Mesenchymal stem cell (in vitro differentiated cells and primary cell): ENCODE results near the gene MYL5.

Source experiments
- DNase-seq: peaks from one replicate; pipeline ENCODE4 v3.0.0-alpha.2; 2013
- H2AFZ ChIP-seq: one replicate; pipeline ENCODE4 v1.6.1; 2013; ENCODE audit warnings: low read depth, mild to moderate bottlenecking, control low read depth, inconsistent platforms, low read length, moderate library complexity
- H2AK5ac ChIP-seq: 2 replicates; pipeline ENCODE4 v1.6.1; 2013; ENCODE audit warnings: low read length, moderate library complexity, mild to moderate bottlenecking, inconsistent platforms; ENCODE audit not compliant: severe bottlenecking
- H2BK120ac ChIP-seq: one replicate; pipeline ENCODE4 v1.6.1; 2013; ENCODE audit warnings: low read depth, mild to moderate bottlenecking, inconsistent platforms, low read length, moderate library complexity
- H2BK12ac ChIP-seq, 2 experiments: one replicate each; pipeline ENCODE4 v1.6.1; 2013; ENCODE audit warnings: inconsistent platforms in 2 of 2, low read length in 2 of 2, mild to moderate bottlenecking in 2 of 2, moderate library complexity in 2 of 2, control low read depth in 1 of 2
- H2BK15ac ChIP-seq: one replicate; pipeline ENCODE4 v1.6.1; 2013; ENCODE audit warnings: mild to moderate bottlenecking, low read depth, inconsistent platforms; ENCODE audit not compliant: poor library complexity, severe bottlenecking
- H2BK5ac ChIP-seq: 2 replicates; pipeline ENCODE4 v1.6.1; 2013; ENCODE audit warnings: low read depth, mild to moderate bottlenecking, low read length, control low read depth, inconsistent platforms; ENCODE audit not compliant: poor library complexity, severe bottlenecking
- H3K14ac ChIP-seq, 2 experiments: one replicate each; pipeline ENCODE4 v1.6.1; 2013; ENCODE audit warnings: inconsistent platforms in 2 of 2, low read length in 2 of 2, control low read depth in 1 of 2, mild to moderate bottlenecking in 1 of 2, moderate library complexity in 1 of 2
- H3K18ac ChIP-seq, 2 experiments: one replicate each; pipeline ENCODE4 v1.6.1; 2013; ENCODE audit warnings: inconsistent platforms in 2 of 2, low read length in 2 of 2, control low read depth in 1 of 2, low read depth in 1 of 2, mild to moderate bottlenecking in 1 of 2
- H3K23ac ChIP-seq, 2 experiments: one replicate each; pipeline ENCODE4 v1.6.1; 2013; ENCODE audit warnings: inconsistent platforms in 2 of 2, low read length in 2 of 2, mild to moderate bottlenecking in 2 of 2, moderate library complexity in 2 of 2, control low read depth in 1 of 2
- H3K27ac ChIP-seq: 2 replicates; pipeline ENCODE4 v1.5.1; 2013; ENCODE audit warnings: mild to moderate bottlenecking, moderate library complexity, low read length, control low read depth, inconsistent platforms; ENCODE audit not compliant: poor library complexity, severe bottlenecking
- H3K27me3 ChIP-seq, 2 experiments: 2 replicates each; pipeline versions ENCODE4 v1.6.1 to v1.7.0; 2013; ENCODE audit warnings: low read length in 2 of 2, mild to moderate bottlenecking in 2 of 2, moderate library complexity in 2 of 2, control low read depth in 1 of 2, inconsistent platforms in 1 of 2; ENCODE audit not compliant: control insufficient read depth in 1 of 2, insufficient read depth in 1 of 2
- H3K36me3 ChIP-seq, 2 experiments: 2 replicates each; pipeline versions ENCODE4 v1.6.1 to v1.7.0; 2013; ENCODE audit warnings: low read length in 2 of 2, control low read depth in 1 of 2, inconsistent platforms in 1 of 2, low read depth in 1 of 2, mild to moderate bottlenecking in 1 of 2; ENCODE audit not compliant: insufficient read depth in 2 of 2, control insufficient read depth in 1 of 2
- H3K4ac ChIP-seq, 2 experiments: one replicate each; pipeline ENCODE4 v1.6.1; 2013; ENCODE audit warnings: inconsistent platforms in 2 of 2, low read length in 2 of 2, mild to moderate bottlenecking in 2 of 2, moderate library complexity in 2 of 2, control low read depth in 1 of 2, low read depth in 1 of 2
- H3K4me1 ChIP-seq: 2 replicates; pipeline ENCODE4 v1.6.1; 2013; ENCODE audit warnings: low read depth, low read length, control low read depth; ENCODE audit not compliant: control insufficient read depth, insufficient read depth
- H3K4me2 ChIP-seq: 2 replicates; pipeline ENCODE4 v1.6.1; 2013; ENCODE audit warnings: low read length, mild to moderate bottlenecking, inconsistent platforms; ENCODE audit not compliant: poor library complexity, severe bottlenecking
- H3K4me3 ChIP-seq, 2 experiments: 2 replicates each; pipeline versions ENCODE4 v1.5.1 to v1.7.0; 2013; ENCODE audit warnings: low read length in 2 of 2, mild to moderate bottlenecking in 2 of 2, control low read depth in 1 of 2, low read depth in 1 of 2; ENCODE audit not compliant: insufficient read depth in 1 of 2
- H3K79me1 ChIP-seq: replicated peaks from 2 replicates; pipeline ENCODE4 v1.6.1; 2013; ENCODE audit warnings: mild to moderate bottlenecking, control low read depth, low read length, inconsistent platforms; ENCODE audit not compliant: poor library complexity, severe bottlenecking
- H3K9ac ChIP-seq: 2 replicates; pipeline ENCODE4 v1.7.0; 2013; ENCODE audit warnings: mild to moderate bottlenecking, low read length, moderate library complexity
- H3K9me3 ChIP-seq: 2 replicates; pipeline ENCODE4 v1.7.0; 2013; ENCODE audit warnings: mild to moderate bottlenecking, low read length; ENCODE audit not compliant: control insufficient read depth
- H4K8ac ChIP-seq: one replicate; pipeline ENCODE4 v1.6.1; 2013; ENCODE audit warnings: inconsistent platforms, mild to moderate bottlenecking, low read length, moderate library complexity
- H4K91ac ChIP-seq: one replicate; pipeline ENCODE4 v1.6.1; 2013; ENCODE audit warnings: mild to moderate bottlenecking, low read length, inconsistent platforms
- WGBS: methylation state at CpG from one replicate; pipeline ENCODE4 v1.1.7; 2013; ENCODE audit warnings: mixed read lengths; 5-methylcytosine and 5-hydroxymethylcytosine counted together

MYL5 gene

GRCh38 chr4:678331-679103, 4.2 kb downstream of the MYL5 start:
- H2BK12ac ChIP-seq, result no peak overlapping the region
- DNase-seq, result no peak
- H3K36me3 ChIP-seq, result peaks cover 11 to 30% of the 10 kb centered on the region in 2 experiments
- no peak overlapping the region for H2BK5ac ChIP-seq
- peak overlapping the region in 1 of 2 experiments; percentile 25 for H3K4ac ChIP-seq
- H3K79me1 ChIP-seq, result peaks cover 12% of the 10 kb centered on the region
- no peaks in the 10 kb centered on the region for H3K27me3 ChIP-seq
- peak overlapping the region; percentile 8 for H4K91ac ChIP-seq
- H2AFZ ChIP-seq, result no peak overlapping the region
- WGBS, result 88% methylated on average over 14 of the region's 14 CpGs
- H2BK120ac ChIP-seq, result no peak overlapping the region
- no peaks in the 10 kb centered on the region for H3K9me3 ChIP-seq
- H2AK5ac ChIP-seq, result no peak overlapping the region
- H2BK15ac ChIP-seq, result no peak overlapping the region
- H3K4me1 ChIP-seq, result peaks cover 42% of the 10 kb centered on the region
- no peak overlapping the region for H3K23ac ChIP-seq
- H3K4me2 ChIP-seq, result no peak overlapping the region
- no peak overlapping the region for H3K18ac ChIP-seq
- no peak overlapping the region for H3K14ac ChIP-seq
- H4K8ac ChIP-seq, result no peak overlapping the region
- no peak overlapping the region for H3K9ac ChIP-seq
- H3K4me3 ChIP-seq, result no peak overlapping the region
- no peak overlapping the region for H3K27ac ChIP-seq

- DNase-seq, result no peak
- no peaks in the 10 kb centered on the region for H3K9me3 ChIP-seq
- H2BK15ac ChIP-seq, result no peak overlapping the region
- H2AK5ac ChIP-seq, result no peak overlapping the region
- H3K36me3 ChIP-seq, result peaks cover 11 to 30% of the 10 kb centered on the region in 2 experiments
- no peak overlapping the region for H3K9ac ChIP-seq
- WGBS, result 87% methylated on average over 12 of the region's 13 CpGs
- H2AFZ ChIP-seq, result no peak overlapping the region
- no peak overlapping the region for H3K23ac ChIP-seq
- no peak overlapping the region for H3K4me2 ChIP-seq
- peak overlapping the region in 1 of 2 experiments; percentile 23 for H2BK12ac ChIP-seq
- H3K4me3 ChIP-seq, result no peak overlapping the region
- H4K8ac ChIP-seq, result no peak overlapping the region
- H2BK5ac ChIP-seq, result no peak overlapping the region
- no peak overlapping the region for H2BK120ac ChIP-seq
- H3K27me3 ChIP-seq, result no peaks in the 10 kb centered on the region
- H4K91ac ChIP-seq, result no peak overlapping the region
- H3K27ac ChIP-seq, result no peak overlapping the region
- peaks cover 47% of the 10 kb centered on the region for H3K4me1 ChIP-seq
- H3K18ac ChIP-seq, result no peak overlapping the region
- H3K4ac ChIP-seq, result no peak overlapping the region
- peaks cover 11% of the 10 kb centered on the region for H3K79me1 ChIP-seq
- H3K14ac ChIP-seq, result no peak overlapping the region
These were observed 4.8 kb downstream of the MYL5 start for GRCh38 chr4:679104-679481.

GRCh38 chr4:679629-680028, 5.3 kb downstream of the MYL5 start:
- no peak for DNase-seq
- Histone ChIP-seq H3K36me3 (peaks cover 11 to 30% of the 10 kb centered on the region in 2 experiments), H3K9ac (no peak overlapping the region), H2BK15ac (no peak overlapping the region), H2AK5ac (no peak overlapping the region), H4K8ac (no peak overlapping the region), H2BK120ac (no peak overlapping the region), H2BK5ac (no peak overlapping the region), H3K9me3 (no peaks in the 10 kb centered on the region), H3K27ac (no peak overlapping the region), H3K4ac (no peak overlapping the region), H3K23ac (no peak overlapping the region), H3K18ac (no peak overlapping the region), H2AFZ (no peak overlapping the region), H3K4me3 (no peak overlapping the region), H3K4me1 (peaks cover 53% of the 10 kb centered on the region), H3K14ac (no peak overlapping the region), H4K91ac (no peak overlapping the region), H3K27me3 (no peaks in the 10 kb centered on the region), H2BK12ac (no peak overlapping the region), H3K4me2 (no peak overlapping the region), H3K79me1 (peaks cover 8% of the 10 kb centered on the region)
- WGBS, result 95% methylated on average over 11 of the region's 11 CpGs

- H3K23ac ChIP-seq, result no peak overlapping the region
- H2AK5ac ChIP-seq, result no peak overlapping the region
- no peak overlapping the region for H3K4me2 ChIP-seq
- H2BK120ac ChIP-seq, result no peak overlapping the region
- H4K91ac ChIP-seq, result peak overlapping the region; percentile 54
- no peak overlapping the region for H2AFZ ChIP-seq
- no peak for DNase-seq
- no peak overlapping the region for H3K9ac ChIP-seq
- no peak overlapping the region for H3K27ac ChIP-seq
- peak overlapping the region; percentile 64 for H2BK15ac ChIP-seq
- H3K4me1 ChIP-seq, result peaks cover 52% of the 10 kb centered on the region
- H3K36me3 ChIP-seq, result peaks cover 13 to 29% of the 10 kb centered on the region in 2 experiments
- no peak overlapping the region for H3K14ac ChIP-seq
- no peaks in the 10 kb centered on the region for H3K9me3 ChIP-seq
- H3K4me3 ChIP-seq, result no peak overlapping the region
- H2BK5ac ChIP-seq, result no peak overlapping the region
- H2BK12ac ChIP-seq, result peak overlapping the region in 1 of 2 experiments; percentile 43
- no peaks in the 10 kb centered on the region for H3K27me3 ChIP-seq
- H3K79me1 ChIP-seq, result peaks cover 6% of the 10 kb centered on the region
- peak overlapping the region; percentile 43 for H4K8ac ChIP-seq
- H3K4ac ChIP-seq, result peak overlapping the region in 1 of 2 experiments; percentile 3
- H3K18ac ChIP-seq, result peak overlapping the region in 1 of 2 experiments; percentile 11
- 90% methylated on average over 9 of the region's 9 CpGs for WGBS
These were observed 5.7 kb downstream of the MYL5 start for GRCh38 chr4:680091-680490.
